Activated gamma-delta T cell (primary cell): ENCODE measurements around the gene ACAD8.
"Not testable (repeated sequence)": the region's sequence is repeated elsewhere in the genome, so short reads cannot be mapped to it uniquely, and the experiment has no call there.

Experiments
- DNase-seq: peaks from one replicate; lab custom pipeline; 2025; lab: John Stamatoyannopoulos, UW

The ACAD8 gene

GRCh38 chr11:134238956-134239355 is 14.4 kb upstream of the ACAD8 start:
- DNase-seq = no peak

- no peak for DNase-seq
Measured at GRCh38 chr11:134240592-134240991, 12.8 kb upstream of the ACAD8 start.

GRCh38 chr11:134242376-134242775 is 11.0 kb upstream of the ACAD8 start:
- no peak for DNase-seq

- no peak for DNase-seq
Measured at GRCh38 chr11:134243913-134244312, 9.5 kb upstream of the ACAD8 start.

GRCh38 chr11:134244593-134244992 is 8.8 kb upstream of the ACAD8 start:
- no peak for DNase-seq

GRCh38 chr11:134245434-134245833 is 7.9 kb upstream of the ACAD8 start:
- no peak for DNase-seq

- no peak for DNase-seq
Measured at GRCh38 chr11:134246100-134246499, 7.3 kb upstream of the ACAD8 start.

GRCh38 chr11:134246678-134247077 is 6.7 kb upstream of the ACAD8 start:
- no peak for DNase-seq

GRCh38 chr11:134248910-134249480 is 4.4 kb upstream of the ACAD8 start:
- DNase-seq = no peak

- no peak for DNase-seq
Measured at GRCh38 chr11:134250246-134250645, 3.1 kb upstream of the ACAD8 start.

- no peak for DNase-seq
Measured at GRCh38 chr11:134250675-134251074, 2.7 kb upstream of the ACAD8 start.

GRCh38 chr11:134252346-134253187 is 801 bp upstream of the ACAD8 start:
- DNase-seq = no peak

- DNase-seq = no peak
Measured at GRCh38 chr11:134254433-134255183, 1.2 kb downstream of the ACAD8 start.

- not testable (repeated sequence) for DNase-seq
Measured at GRCh38 chr11:134255184-134255561, 1.8 kb downstream of the ACAD8 start.

- no peak for DNase-seq
Measured at GRCh38 chr11:134257101-134257500, 3.7 kb downstream of the ACAD8 start.

- no peak for DNase-seq
Measured at GRCh38 chr11:134258577-134258976, 5.2 kb downstream of the ACAD8 start.

- no peak for DNase-seq
Measured at GRCh38 chr11:134260503-134260902, 7.1 kb downstream of the ACAD8 start.

- DNase-seq = no peak
Measured at GRCh38 chr11:134260983-134261382, 7.6 kb downstream of the ACAD8 start.

- no peak for DNase-seq
Measured at GRCh38 chr11:134261626-134262488, 8.5 kb downstream of the ACAD8 start.

GRCh38 chr11:134264966-134265764 is 11.8 kb downstream of the ACAD8 start:
- no peak for DNase-seq

- no peak for DNase-seq
Measured at GRCh38 chr11:134266440-134266839, 13.1 kb downstream of the ACAD8 start.
